GM19035 (cell line): ENCODE results near the gene GID8.
"Not testable (repeated sequence)": the region's sequence is repeated elsewhere in the genome, so short reads cannot be mapped to it uniquely, and the experiment has no call there.

Experiments used
- ATAC-seq: cut with Tn5 transposase; IDR thresholded peaks from one replicate; pipeline ENCODE4 v1.9.1; 2021; ENCODE audit not compliant: unreplicated experiment

The GID8 gene

DNA sequence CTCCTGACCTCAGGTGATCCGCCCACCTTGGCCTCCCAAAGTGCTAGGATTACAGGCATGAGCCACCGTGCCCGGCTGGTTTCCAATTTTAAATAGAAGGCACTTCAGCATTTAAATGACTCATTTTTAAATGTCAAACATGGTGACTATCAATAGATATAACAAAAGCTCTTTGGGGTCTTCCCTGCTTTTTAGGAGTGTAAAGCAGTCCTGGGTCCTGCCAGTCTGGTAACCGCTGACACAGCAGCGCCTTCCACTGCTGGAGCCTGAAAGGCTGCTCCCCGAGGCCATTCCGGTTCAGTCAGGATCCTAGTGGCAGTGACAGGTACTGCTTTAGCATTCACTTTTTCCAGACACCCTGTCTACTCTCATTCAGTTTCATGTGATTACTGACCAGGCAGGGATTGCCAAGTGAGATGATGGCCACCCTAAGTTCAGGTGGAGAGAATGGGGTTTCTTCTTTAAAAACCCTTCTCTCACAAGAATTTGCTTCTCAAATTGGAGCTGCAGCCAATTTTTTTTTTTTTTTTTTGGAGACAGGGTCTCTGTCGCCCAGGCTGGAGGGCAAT lies 16.7 kb upstream of the GID8 start:
- ATAC-seq = no peak

DNA sequence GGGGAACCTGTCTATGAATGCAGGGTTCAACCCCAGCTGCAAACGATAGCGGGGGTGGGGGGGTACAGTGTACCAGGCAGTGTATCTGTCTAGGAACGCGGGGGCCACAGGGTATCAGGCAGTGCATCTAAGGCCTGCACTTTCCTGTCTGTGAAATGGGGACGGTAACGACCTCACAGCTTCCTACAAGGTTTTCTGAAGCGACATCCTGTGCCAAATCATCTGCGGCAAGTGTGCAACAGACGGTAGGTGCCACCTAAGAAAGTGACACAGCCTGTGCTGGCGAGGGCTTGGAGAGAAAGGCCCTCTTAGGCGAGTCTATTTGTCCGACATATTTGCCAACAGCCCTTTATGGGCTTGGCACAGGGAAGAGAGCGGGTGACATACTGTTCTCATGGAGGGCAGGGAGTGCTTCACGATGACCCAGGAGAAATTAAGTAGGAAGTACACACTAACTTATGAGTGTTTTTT lies 15.5 kb upstream of the GID8 start:
- no peak for ATAC-seq

DNA sequence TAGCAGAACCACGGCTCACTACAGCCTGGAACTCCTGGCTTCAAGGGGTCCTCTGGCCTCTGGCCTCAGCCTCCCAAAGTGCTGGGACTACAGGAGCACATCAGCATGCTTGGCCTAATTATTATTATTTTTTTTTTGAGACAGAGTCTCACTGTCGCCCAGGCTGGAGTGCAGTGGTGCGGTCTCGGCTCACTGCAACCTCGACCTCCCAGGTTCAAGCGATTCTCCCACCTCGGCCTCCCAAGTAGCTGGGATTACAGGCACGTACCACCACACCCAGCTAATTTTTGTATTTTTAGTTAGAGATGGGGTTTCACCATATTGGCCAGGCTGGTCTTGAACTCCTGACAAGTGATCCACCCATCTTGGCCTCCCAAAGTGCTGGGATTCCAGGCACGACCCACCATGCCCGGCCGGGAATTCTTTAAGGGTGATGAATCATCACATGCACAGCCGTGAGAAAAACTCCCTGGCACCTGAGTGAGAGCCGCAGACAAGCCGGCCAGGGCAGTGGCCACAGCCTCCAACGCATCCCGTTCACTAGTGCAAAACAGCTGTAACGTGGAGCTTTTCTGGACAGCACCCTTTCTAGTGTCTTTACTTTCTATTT lies 14.8 kb upstream of the GID8 start:
- not testable (repeated sequence) for ATAC-seq

DNA sequence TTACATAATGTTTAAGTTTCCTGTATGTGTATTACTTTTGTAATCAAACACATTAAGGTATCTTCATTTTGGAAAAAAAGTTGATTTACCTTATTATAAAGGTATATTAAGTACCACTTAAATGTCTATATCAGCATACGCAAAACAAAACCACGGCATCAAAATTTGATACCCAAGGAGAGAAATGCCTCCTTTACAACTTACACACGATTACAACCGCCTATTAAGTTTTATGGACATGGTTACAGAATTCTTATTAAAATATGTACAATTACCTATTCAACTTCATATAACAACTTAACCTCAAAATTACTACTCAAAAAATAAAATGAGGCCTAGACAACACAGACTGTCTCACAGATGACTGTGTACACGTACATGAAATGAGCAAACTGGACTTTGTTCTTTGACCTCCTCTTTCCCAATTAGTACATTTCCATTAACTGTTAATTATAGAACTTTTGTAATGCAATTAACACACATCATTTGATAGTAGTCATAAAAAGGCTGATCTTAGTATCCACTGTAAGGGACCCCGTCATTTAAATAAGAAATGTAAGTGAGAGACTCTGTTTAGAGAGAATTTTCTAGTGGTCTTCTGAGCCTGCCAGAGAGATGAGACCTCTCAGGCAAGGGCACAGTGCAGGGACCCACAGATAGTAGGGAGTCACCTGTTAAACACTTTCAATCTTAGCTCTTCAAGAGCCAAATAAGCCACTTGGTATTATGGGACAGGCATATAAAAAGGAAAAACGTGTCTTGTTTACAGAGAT lies 14.1 kb upstream of the GID8 start:
- no peak for ATAC-seq

DNA sequence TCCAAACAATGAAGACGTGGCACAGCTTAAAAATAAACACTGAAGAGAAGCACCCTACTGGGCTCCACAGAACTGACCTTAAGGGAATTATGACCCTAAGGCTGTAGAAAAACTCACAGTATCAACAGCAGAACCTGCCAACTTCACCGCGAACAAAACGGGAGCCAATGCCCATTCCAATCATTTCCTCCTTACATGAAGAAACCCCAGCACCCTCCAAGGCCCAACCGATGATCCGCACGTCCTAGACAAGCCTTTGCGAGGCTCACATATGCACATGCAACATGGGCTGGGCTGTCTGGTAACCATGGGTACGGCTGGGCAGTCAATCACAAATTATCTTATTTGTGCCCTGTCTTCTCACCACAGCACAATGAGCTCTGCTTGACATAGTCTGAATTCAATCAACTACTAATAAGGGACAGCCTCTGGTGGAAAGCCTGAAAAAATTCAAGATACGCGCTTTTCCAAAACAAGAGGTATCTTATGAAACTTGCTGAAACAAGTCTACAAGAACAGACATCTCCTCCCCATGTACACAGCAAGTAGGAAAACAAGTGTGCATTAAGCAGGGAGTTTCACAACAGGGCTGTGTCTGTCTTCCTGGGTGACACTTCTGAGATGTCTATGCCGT lies 13.4 kb upstream of the GID8 start:
- ATAC-seq = no peak

DNA sequence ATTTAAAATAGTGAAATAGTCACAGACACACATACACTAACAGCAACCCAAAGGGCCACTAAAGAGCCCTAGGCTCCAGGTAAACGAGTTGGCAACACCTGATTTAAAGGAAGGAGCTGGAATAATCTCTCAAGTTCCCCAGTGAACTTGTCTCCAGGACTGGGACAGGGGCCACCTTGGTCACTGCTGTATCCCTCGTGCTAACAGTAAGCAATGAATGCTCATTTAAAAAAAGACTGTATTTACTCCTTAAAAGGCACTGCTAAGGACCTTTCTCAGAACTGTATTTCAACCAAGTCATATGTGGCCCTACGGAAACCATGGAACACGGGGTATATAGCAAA lies 12.9 kb upstream of the GID8 start:
- ATAC-seq = no peak

DNA sequence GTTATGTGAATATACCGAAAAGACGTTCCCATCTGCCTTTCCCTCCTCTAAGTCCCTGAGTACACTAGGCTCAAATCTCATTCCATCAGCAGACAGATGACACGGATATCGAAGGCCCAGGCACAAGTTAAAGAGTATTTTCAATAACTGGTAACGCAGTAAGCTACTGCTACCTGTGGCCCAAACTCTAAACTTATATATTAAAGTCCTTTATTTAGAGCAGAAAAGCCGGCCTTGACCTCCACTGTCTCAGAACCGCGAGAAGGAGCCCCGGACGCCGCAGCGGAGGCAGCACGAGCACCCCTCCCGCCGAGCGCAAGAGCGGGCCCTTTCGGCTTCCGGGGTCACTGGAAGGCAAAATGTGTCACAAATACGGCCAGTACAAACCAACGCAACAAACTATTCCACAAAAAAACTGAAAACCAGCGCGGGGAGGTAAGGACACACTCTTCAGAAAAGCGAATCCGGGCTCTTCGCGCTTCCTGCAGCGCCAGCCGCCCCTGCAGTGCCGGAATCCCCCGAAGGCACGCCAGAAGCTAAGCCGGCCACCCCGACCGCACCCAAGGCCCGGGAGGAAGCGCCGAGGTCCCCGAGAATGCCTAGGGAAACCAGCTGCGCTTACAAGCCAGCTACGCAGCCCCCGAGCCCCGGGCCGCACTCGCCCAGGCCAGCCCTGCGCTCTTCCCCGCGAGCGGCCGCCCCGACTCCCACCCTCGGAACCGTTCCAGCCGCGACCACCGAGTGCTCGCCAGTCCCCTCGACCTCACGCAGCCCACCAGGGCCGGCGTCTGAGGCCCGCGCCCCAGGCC lies 12.3 kb upstream of the GID8 start:
- ATAC-seq = peak; percentile 22

DNA sequence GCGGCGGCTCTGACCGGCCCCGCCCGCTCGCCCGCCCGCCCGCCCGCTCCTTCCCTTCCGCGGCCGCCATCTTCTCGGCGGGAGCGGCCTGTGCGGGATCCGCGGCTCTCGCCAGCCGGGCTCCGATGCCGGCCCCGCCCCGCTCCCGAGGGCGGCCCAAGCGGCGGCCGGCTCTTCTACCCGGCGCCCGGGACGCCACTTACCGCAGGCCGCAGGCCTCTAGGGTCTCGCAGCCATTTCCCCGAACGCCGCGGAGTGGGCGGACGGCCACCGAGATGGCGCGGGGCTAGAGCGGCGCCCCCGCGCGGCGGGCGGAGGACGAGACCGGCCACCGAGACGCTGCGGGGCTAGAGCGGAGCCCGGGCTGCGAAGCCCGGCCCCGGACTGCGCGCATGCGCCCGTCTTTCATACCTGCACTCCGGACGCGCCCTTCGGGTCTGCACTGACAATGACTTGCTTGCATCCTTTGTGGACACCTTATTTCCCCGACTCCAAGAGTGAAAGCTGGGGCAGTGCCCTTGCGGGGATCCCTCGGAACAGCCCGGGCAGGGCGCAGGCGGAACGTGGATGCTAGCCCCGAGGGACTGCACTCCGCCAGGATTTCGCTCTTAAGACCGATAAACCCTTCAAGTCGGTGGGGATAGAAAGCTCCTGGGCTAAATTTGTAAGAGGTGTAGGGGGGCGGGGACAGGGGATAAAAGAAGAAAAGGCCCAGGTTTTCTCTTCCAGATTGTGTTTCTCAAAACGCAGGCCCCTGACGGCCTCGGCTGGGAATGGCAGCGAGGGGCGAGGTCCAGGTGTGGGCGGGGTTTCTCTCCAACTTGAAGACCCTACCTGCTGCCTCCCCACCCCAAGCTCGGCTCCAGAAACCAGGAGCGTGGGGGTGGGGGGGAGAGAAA lies 11.5 kb upstream of the GID8 start, which contains the start of gene DIDO1:
Gene DIDO1 (minus strand): TSS at position 277 of the 899 bp plus-strand sequence.
- ATAC-seq = peak; percentile 80

DNA sequence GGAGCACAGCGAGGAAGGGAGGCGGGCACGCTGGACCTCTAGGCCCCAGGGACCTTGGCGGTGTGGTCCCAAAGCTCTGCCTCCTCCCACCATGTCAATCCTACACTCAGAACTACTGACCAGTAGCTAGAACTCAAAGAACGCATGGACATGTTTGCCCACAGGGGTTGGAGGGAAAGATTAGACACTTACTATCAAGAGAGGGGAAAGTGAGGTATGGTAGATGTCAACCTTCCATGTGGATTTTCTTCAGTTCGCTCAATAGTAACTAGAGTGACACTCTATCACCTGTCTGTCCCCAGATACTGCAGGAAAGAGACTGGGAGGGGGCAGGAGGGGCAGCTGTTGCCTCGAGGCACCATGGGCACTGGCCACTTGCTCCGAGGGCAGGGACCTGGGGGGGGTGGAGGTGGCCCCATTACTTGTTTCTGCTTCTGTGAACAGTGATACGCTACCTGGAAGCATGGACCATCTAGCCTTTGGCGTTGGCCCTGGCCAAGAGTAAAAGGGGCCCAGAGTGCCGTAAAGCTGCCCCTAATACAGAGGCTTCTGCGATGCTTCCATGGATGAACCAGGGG lies 10.7 kb upstream of the GID8 start:
- ATAC-seq = no peak

DNA sequence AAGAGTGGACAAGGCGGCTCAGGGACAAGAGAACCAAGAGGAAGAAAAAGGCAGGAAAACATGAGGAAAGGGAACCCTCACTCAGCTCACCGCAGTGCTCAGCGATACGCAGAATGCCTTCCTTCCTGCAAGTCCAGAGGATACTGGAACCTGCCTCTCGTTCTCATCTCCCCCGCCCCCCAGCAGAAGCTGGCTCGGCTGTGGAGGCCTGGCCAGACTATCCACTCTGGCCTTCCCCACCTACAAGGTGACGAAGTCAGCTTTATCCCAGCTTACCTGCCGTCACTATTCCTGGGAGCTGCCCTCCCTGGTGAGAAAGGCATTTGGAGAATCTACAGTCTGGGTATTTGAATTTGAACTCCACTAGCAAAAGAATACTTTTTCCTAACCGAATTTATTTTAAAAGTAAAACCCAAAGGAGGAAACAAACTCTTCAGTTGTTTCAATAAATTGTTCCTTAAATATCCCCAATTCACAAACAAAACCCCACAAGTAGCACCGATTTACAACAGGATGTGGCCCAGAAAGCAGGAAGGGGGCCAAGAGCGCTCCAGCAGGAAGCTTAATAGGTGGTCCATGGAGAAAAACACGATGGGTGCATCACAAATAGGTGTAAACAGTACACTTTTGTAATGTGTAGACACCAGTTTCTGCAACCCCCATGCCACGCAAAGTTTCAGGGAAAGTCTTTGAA lies 9.6 kb upstream of the GID8 start:
- no peak for ATAC-seq

DNA sequence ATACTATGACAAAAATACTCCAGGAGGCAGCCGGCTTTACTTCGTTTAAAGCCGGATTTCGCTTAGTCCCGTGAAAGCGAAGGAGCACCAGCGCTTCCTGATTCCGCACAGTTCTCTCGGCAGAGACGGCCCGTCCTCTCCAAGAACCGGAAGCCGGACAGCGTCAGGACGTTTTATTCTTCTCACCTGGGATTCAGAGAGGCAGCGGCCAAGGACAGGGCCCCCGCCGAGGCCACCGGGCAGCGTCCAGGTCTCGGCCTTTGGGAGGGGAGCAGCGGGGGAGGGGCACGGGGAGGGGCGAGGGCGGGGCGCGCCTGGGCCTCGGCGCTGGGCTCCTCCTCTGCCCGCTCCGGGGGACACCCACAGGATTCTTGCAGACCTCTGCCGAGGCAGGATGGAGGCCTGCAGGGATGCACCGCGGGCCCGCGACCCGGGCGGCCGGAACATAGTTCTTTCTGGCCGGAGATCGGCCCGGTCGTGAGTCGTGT lies 8.9 kb upstream of the GID8 start:
- ATAC-seq = no peak

DNA sequence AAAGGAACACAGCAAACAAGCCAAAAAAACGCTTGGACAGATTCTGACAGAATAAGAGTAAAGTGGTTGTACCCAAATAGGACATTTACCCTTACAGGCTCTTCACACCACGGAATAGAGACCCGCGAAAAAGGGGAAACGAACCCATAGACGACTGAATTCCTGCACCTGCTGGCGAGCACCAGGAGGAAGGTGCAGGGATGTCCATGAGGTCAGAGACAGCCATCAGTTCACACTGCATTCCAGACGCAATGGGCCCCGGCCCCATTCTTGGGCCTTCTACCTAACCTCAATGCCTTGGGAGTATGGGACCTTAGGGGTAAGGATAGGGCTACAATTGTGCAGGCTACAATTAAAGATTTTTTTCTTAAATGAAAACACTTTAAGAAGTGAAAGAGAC lies 6.5 kb upstream of the GID8 start:
- ATAC-seq = no peak

DNA sequence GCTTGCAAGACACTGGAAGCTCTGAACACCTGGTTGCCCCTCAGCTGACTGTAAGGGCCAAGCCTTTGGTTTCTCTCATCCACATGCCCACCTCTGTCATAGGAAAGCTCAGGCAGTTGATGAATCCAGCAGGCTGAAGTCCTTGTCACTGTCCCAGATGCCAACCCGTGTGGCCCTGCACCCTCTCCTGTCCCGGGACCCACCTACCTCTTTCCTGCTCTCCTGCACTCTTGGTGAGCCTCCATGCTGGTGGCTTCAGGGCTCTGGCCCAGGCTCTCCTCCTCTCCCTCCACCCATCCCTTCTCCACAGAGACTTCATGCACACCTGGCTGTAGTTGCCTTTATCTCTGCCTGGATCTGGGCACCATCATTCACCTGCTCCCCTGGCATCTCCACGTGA lies 4.0 kb upstream of the GID8 start:
- ATAC-seq = no peak

DNA sequence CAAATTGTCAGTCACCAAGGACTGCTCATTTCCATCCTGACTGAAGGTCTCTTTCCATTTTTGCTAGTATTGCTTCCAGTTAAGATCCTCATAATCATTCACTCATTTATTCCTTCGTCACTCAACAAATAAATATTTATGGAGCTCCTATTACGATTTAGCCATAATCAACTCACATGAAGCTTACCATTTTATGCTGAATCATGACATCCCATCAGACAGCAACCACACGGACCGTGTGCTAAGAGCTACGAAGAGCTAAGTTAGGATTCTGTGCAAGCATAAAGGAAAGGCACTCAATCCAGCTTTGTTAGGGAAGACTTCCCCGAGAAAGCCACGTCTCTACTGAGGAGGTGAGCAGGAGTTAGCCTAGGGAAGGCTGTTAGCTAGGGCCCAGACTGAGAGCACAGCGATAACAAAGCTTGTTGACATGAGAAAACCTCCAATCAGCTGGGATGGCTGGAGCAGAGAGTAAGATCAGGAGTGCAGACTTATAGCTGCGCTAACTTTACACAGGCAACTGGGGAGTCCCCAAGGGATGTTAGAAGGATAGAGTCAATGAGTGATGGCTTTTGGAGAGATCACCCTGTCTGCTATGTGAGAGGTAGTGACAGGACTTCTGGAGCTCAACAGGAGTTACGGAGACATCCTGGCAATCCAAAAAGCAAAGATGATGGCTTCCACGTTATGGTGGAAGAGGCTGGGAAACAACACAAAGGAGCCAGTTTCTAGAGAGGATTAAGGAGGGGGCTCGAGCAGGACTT lies 2.6 kb upstream of the GID8 start:
- no peak for ATAC-seq

DNA sequence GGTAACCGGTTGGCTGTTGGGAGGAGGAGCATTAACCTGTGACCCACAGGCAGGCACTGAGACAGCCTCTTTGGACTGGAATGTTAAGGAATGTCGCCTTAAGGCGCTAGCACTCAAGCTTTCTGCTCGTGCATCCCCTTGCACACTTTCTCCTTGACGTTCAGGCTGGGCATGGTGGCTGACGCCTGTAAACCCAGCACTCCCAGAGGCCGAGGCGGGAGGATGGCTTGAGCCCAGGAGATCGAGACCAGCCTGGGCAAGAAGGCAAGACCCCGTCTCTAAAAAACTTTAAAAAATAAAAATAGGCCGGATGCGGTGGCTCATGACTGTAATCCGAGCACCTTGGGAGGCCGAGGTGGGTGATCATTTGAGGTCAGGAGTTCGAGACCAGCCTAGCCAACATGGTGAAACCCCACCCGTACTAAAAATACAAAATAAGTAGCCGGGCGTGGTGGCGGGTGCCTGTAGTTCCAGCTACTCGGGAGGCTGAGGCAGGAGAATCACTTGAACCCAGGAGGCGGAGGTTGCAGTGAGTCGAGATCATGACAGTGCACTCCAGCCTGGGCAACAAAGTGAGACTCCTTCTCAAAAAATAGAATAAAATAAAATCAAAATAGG lies 1.9 kb upstream of the GID8 start:
- ATAC-seq = no peak

DNA sequence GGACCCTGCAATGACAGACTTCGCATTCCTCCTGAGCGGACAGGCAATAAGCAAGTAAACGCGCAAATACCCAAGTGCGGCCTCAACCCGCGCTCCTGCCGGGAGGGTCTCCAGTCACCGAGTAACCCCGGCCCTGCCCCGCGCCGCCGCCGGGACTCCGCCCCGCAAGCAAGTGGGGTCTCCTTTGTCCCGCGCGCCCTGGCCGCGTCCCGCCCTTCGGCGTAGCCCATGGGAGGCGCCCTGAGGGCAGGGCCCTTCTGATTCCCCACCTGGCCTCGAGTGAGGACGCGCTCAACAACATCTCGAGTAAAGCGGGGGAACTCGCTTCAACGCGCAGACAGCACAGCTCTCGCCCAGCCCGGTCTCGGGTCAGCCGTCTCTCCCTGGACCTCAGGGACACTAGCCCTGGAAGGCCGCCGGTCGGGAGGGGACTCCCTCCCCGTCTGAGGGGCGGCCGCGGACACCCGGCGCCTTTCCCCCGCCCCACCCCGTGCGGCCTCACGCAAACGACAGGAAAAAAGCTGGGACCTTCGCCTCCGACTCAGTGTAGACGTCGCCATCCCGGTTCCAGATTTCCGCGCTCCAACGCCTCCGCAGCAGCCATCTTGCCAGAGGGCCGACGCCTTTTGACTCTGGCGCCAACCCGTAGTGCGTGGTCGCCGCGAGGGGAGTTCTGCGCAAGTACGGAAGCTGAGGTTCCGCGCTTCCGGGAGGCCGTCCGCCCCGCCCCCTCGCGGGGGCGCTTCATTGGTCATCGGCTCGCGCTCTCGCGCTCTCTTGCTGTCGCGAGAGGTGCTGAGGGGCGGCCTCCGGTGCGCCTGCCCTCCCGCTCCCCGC lies 461 bp upstream of the GID8 start:
- peak; percentile 82 for ATAC-seq

DNA sequence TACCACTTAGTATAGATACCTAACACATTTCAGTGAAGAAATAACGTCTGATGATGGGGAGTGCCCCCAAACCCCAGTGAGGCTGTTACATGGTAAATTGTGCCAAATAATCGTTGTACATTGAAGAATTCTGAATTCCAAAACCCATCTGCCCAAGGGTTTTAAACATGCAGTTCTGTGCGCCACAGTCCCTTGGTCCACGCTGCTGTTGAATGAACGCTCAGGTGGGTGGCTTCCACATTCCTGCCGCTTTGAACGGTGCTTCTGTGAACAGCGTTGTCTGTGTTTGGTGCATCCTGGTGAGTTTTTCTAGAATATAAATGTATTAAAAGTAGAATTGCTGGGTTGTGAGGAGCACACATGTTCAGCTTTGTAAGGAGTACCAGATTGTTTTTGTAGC lies 2.9 kb downstream of the GID8 start:
- ATAC-seq = no peak
